HL-60 (cell line): ENCODE measurements around the gene ORC5.

Experiments used
- DNase-seq, 2 experiments: peaks; one replicate each; pipeline ENCODE4 v3.0.0-alpha.2; 2010 to 2020; ENCODE audit warnings: low read depth in 1 of 2, low spot score in 1 of 2
- H3K27ac ChIP-seq: fragments of 250-450 bp; sonication (Bioruptor Pico); replicated peaks from 2 replicates; pipeline ENCODE4 v1.5.1; 2020; ENCODE audit warnings: mild to moderate bottlenecking, moderate library complexity
- H3K27me3 ChIP-seq: fragments of 250-450 bp; sonication (Bioruptor Pico); 2 replicates; pipeline ENCODE4 v1.5.1; 2021; ENCODE audit warnings: mild to moderate bottlenecking, moderate library complexity; ENCODE audit not compliant: insufficient read depth, poor library complexity, severe bottlenecking
- H3K4me3 ChIP-seq: replicated peaks from 2 replicates; pipeline ENCODE4 v1.5.1; 2011; ENCODE audit warnings: mild to moderate bottlenecking, control low read depth, low read length; ENCODE audit not compliant: insufficient read depth
- CTCF ChIP-seq: IDR thresholded peaks from one replicate; pipeline ENCODE4 v1.5.1; 2011; ENCODE audit warnings: low read length, control low read depth, inconsistent platforms; ENCODE audit not compliant: insufficient read depth
- GABPA ChIP-seq: IDR thresholded peaks from 2 replicates; pipeline ENCODE4 v1.6.1; 2012; ENCODE audit warnings: low read depth
- POLR2AphosphoS5 ChIP-seq: IDR thresholded peaks from 2 replicates; pipeline ENCODE4 v1.6.1; 2012; ENCODE audit warnings: low read depth
- REST ChIP-seq: IDR thresholded peaks from 2 replicates; pipeline ENCODE4 v1.6.1; 2012; ENCODE audit warnings: low read depth; ENCODE audit not compliant: insufficient replicate concordance
- SPI1 ChIP-seq: IDR thresholded peaks from 2 replicates; pipeline ENCODE4 v1.6.1; 2012; ENCODE audit warnings: low read depth, mild to moderate bottlenecking, borderline replicate concordance

ORC5 gene

GRCh38 chr7:104161244-104161643 is 46.6 kb downstream of the ORC5 start:
- Histone ChIP-seq H3K27me3 (no peaks in the 10 kb centered on the region), H3K4me3 (no peak overlapping the region), H3K27ac (no peak overlapping the region)
- TF ChIP-seq POLR2AphosphoS5 (no peak), SPI1 (no peak), CTCF (no peak), GABPA (no peak), REST (no peak)
- no peak for DNase-seq

GRCh38 chr7:104160375-104160774 is 47.4 kb downstream of the ORC5 start:
- Histone ChIP-seq H3K27me3 (no peaks in the 10 kb centered on the region), H3K27ac (no peak overlapping the region), H3K4me3 (no peak overlapping the region)
- DNase-seq: no peak
- no peak for TF ChIP-seq CTCF
- no peak for TF ChIP-seq REST
- TF ChIP-seq POLR2AphosphoS5: no peak
- no peak for TF ChIP-seq SPI1
- no peak for TF ChIP-seq GABPA

GRCh38 chr7:104156842-104157277 is 51.0 kb downstream of the ORC5 start:
- TF ChIP-seq CTCF (peak; percentile 19), SPI1 (no peak)
- Histone ChIP-seq H3K27me3 (no peaks in the 10 kb centered on the region), H3K27ac (no peak overlapping the region), H3K4me3 (no peak overlapping the region)
- DNase-seq: no peak

- DNase-seq: no peak
- no peaks in the 10 kb centered on the region for H3K27me3 ChIP-seq
- H3K27ac ChIP-seq: no peak overlapping the region
- H3K4me3 ChIP-seq: no peak overlapping the region
- TF ChIP-seq REST (no peak), CTCF (no peak), SPI1 (no peak), GABPA (no peak), POLR2AphosphoS5 (no peak)
Measured at GRCh38 chr7:104153287-104153686, 54.5 kb downstream of the ORC5 start.
